ENCODE results near the gene ANO2.

- TF ChIP-seq CTCF (IDR thresholded peaks at IDR 0.05) (no peak), POLR2A (IDR thresholded peaks at IDR 0.05) (no peak)
Measured at GRCh38 chr12:5916785-5917290, 28.2 kb downstream of the ANO2 start.

Data from uterus (tissue), 2 donors.